DLD1 (cell line): Measurements from ENCODE around the gene GPC1.

Source experiments
- in situ Hi-C: cut with HindIII; loops from 2 replicates; pipeline ENCODE4 v1.10.0; 2017; ENCODE audit warnings: low sequenced_read_pairs

Gene GPC1

DNA sequence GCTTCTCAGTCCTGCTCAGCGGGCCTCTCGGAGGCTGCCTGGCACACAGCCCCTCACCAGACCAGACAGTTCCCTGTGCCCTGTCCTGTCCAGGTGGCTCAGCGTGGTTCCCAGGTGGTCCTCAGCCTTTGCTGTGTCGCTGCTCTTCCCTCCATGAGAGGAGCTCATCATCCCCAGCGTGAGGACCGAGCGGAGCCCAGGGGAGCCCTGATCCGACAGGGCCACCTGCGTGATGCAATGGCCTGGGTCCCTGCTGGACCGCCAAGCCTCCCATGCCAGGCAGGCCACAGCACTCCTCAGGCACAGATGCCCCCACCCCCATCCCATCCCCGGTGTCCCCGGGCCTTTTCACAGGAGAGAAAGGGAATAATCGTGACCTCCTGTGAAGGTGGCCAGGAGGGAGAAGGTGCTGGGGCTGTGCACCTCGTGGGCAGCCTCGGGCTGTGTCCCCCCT lies 4.3 kb downstream of the GPC1 start:
- in situ Hi-C loops, result loop anchor here (10.0 kb wide), 1 partner anchor 225 kb away; no protein-coding TSS in a partner anchor

- in situ Hi-C loops, result no loop called here
These were observed 4.8 kb downstream of the GPC1 start for GRCh38 chr2:240440251-240440650.

DNA sequence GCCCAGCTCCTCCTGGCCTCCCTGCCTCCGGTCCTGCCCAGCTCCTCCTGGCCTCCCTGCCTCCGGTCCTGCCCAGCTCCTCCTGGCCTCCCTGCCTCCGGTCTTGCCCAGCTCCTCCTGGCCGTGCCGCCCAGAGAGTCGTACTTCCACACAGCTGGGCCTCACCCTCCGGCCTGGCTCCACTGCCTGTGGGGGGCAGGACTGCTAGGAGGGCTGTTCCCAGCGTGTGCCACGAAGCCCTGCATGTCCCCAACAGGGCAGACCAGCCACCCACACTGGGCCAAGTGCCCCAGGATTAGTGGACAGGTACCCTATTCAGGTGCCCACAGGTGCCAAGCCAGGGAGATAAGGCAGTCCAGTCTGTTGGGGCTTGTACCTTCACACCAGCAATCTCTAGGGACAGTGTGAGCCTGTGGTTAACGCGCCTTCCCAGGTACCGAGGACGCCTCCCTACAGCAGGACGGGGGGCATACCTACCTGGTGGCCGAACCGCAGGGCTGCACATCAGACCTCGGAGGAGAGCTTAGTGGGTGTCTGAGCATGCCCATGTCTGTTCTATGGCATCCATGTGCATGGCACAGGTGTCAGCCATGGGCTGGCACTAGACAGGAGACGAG lies 5.3 kb downstream of the GPC1 start:
- in situ Hi-C loops, result no loop called here

GRCh38 chr2:240441326-240441992 lies 6.0 kb downstream of the GPC1 start:
- in situ Hi-C loops, result no loop called here

DNA sequence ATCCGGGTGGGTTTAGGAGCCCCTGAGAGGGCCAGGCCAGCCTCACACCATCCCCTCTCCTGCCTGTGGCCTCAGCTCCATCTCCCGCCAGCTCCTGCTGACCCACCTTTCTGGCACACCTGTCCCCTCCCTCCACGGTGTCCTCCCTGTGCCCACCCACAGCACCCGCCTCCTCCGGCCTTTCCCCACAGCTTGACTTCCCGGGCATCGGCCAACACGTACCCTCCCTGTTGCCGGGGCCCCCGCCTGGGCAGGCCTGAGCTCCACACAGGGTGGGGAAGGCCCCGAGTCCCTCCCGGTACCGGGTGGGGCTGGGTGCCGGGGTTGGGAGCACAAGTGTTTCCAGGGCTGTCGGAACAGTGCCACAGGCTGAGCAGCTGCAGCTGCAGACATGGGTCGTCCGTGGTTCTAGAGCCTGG lies 6.5 kb downstream of the GPC1 start:
- in situ Hi-C loops, result no loop called here

DNA sequence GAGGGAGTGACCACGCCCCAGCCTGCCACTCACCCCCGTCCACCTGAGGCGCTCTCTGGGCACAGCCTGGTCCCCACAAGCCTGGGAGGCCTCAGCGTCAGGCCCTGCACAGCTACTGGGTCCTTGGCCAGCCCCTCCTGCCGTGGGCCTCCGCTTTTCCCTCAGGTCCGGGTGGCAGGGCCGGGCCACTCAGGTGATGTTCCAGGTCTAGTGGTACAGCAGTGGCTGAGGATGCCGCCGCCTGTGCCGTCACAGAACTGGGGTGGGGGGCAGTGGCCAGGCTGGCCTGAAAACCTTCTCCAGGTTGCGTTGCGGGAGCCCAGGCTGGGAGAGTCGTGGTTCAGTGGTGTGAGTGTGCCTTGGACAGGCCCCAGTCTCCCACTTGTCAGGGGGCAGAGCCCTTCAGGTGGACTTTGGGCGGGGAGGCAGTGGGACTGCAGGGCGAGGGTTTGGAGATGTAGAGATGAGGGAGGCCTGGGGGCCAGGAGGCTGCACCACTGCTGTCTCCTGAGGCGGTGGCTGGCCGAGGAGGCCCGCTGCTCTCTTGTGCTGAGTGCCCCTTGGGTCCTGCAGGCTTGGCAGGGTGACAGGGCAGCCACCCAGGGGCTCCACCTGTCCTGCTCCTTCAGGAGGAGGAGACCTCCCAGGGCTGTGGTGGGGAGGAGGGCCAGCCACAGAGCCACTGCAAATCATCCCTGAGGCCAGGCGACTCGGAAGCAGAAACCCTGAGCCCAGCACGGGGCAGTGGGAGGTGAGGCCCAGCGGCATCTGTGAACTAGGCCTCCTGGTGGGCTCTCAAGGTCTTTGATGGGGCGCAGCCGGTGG lies 7.6 kb downstream of the GPC1 start:
- in situ Hi-C loops, result no loop called here

GRCh38 chr2:240443891-240444301 lies 8.4 kb downstream of the GPC1 start:
- in situ Hi-C loops, result no loop called here

GRCh38 chr2:240444464-240444863 lies 9.0 kb downstream of the GPC1 start:
- in situ Hi-C loops, result no loop called here

GRCh38 chr2:240445961-240446663 lies 10.6 kb downstream of the GPC1 start:
- in situ Hi-C loops, result no loop called here

DNA sequence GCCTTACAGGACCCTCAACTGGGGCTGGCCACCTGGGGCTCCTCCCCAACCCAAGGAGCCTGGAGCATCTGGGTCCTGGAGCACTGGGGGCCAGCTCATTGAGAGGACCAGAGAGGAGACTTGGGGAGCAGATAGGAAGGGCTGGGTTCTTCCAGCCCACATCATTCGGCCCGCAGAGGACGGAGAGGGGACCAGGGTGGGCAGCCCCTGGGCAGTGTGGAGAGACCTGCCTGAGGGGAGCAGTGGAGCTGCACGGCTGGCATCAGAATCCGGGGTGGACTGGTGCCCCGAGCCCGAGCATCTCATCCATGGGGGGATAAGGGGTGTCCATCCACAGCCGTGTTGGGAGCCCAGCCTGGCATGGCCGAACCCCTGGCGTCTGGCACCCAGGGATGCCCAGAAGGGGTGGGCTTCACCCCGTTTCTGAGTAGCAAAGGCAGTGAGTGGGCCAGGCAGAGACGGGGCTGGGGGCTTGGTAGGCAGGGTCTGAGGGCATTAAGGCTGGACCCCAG lies 11.3 kb downstream of the GPC1 start:
- in situ Hi-C loops, result no loop called here

DNA sequence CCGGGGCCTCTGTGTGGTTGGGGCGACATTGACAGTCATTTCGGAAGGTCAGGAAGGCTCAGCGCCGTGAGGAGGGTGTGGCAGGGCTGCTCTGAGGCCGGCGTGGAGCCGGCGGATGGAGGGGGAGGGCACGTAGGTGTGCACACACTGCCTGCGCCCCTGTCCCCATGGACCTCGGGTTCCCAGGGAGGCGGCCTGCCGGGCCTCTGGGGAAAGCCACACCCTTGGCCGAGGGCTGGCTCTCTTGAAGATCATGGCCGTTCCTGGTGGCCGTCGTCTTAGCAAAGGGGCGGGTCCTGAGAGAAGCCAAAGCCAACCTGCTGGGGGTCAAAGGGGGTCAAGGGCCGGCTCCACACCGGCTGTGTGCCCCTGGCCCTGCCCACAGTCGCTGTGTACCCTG lies 11.9 kb downstream of the GPC1 start:
- in situ Hi-C loops, result no loop called here

DNA sequence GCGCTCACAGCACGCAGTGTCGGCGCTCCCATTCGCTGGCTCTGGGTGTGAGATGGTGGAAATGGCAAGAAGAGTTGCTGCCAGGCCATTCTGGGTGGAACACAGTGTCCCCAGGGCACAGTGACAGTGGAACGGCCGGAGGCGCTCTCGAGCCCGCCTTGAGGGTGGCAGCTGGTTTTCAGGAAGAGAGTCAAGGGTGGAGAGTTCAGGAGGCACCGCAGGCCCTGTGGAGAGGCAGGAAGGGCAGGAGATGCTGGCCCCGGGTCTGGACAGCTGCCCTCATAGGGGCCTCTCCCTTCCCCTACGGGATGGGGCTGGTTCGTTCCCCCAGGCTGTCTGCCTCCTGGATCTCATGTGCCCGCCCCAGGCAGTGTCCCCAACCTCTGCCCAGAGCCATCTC lies 12.5 kb downstream of the GPC1 start:
- in situ Hi-C loops, result no loop called here

GRCh38 chr2:240448387-240449274 lies 13.2 kb downstream of the GPC1 start:
- in situ Hi-C loops, result no loop called here

DNA sequence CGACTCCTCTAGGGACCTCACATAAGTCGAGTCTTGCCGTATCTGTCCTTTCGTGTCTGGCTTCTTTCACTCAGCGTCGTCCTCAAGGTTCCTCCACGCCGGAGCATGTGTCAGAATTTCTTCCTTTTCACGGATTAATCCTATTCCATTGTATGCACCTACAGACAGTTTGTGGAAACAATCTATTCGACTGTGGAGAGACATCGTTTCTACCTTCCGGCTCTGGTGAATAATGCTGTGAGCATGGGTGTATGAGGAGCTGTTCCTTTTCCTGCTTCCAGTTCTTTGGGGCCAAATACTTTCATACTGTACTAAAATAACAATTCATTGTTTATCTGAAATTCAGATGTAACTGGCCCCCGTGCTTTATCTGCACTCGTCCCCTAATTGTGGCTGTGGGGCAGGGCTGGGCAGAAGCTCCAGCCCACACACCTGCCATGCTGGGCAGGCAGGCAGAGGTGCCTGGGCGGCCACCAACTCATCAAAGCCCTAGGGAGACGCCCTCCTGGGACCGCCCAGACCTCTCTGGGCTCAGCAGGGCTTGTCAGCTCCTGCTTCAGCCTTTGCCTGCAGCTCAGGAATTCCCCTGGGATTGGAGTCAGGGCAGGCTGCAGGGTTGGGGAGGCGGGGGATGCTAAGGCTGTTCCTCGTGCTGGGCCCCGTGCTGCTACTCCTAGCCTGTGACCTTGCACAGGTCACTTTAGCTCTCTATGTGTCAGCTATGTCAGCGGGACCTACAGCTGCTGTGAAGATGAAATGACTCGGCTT lies 14.5 kb downstream of the GPC1 start:
- in situ Hi-C loops, result no loop called here

DNA sequence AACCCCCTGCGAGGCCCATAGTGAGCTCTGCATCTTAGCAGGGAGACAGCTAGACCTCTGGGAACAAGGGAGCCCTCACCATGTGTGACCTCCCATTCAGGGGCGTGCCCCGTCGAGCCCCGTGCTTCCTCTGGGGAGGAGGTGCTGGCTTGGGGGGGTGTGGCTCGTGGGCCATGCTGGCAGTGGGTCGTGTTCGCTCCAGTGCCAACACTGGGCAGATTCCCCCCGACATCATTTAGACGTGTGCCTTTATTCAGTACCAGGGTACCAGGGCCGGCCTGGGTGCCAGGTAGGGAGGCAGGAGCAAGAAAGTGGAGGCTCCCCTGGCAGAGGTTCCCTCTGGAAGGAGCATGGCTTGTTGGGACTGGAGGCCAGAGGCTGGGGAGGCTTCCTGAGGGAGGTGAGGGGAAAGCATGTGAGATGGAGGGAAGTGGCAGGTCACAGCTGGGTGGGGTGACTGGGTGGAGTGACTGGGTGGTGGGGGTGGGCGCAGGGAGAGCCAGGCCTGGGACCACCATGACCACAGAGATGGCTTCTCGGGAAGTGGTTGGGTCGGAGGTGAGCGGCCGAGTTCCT lies 15.2 kb downstream of the GPC1 start:
- in situ Hi-C loops, result no loop called here

DNA sequence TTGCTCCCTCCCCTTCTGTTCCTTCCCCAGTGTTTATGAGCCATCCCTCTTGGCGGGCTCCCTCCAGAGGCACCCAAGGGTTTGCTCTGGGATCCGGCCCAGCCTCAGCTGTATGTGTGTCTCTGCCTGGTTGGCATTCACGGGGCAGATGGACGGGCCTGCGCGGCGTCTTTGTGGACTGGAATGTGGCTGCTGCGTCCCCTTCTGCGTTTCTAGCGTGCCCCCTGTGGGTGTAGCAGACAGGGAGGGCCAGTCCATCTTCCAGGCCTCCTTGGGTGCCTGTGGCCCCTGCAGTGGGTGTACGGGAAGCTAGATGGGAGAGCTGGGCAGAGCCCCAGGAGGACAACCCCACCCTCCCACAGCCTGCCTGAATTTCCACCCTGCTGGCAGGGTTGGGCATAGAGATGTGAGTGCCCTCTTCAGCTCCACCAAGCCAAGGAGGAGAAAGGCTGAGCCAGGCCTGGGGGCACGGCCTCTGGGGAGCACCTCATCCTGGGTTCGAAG lies 15.7 kb downstream of the GPC1 start:
- in situ Hi-C loops, result no loop called here

DNA sequence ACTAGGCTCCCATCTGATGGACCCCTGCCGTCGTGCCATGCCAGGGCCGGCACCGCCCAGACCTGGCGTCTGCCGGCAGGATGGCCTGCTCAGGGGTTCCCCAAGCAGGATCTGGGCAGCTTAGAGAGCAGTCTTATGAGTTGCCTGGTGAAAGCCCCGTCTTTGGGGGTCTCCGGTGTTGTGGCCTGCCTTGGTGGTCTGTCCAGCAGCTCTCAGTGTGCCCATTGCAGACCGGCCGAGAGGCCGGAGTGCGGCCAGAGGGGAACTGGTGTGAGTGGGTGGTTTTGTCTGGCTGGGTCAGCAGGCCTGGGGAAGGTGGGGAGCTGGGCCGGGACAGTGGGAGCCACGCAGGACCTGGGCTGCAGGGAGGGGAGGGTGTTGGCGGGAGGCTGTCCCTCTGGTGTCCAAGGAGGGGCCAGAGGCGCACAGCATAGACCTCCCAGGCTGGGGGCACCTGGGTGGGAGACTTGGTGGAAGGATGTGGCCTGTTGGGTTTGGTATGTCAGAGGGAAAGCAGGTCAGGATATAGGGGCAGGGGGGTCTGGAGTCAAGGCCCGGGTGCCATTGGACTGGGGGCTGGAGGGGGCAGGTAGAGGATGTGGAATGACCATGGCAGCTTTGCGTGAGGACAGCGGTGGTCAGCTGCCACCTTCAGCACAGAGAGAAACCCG lies 16.5 kb downstream of the GPC1 start:
- in situ Hi-C loops, result no loop called here
